GM20431 (cell line): ENCODE data around the gene HIBADH.
"Not testable (repeated sequence)": the region's sequence is repeated elsewhere in the genome, so short reads cannot be mapped to it uniquely, and the experiment has no call there.

ENCODE experiments used
- in situ Hi-C: fragments of 300-500 bp; cut with MseI, MboI; formaldehyde crosslinking; loops from one replicate; pipeline ENCODE4 v1.15.0; 2020; ENCODE audit warnings: low sequenced_read_pairs; ENCODE audit not compliant: unreplicated experiment

Gene HIBADH

GRCh38 chr7:27607210-27607606, 55.5 kb downstream of the HIBADH start:
- in situ Hi-C loops, result no loop called here

DNA sequence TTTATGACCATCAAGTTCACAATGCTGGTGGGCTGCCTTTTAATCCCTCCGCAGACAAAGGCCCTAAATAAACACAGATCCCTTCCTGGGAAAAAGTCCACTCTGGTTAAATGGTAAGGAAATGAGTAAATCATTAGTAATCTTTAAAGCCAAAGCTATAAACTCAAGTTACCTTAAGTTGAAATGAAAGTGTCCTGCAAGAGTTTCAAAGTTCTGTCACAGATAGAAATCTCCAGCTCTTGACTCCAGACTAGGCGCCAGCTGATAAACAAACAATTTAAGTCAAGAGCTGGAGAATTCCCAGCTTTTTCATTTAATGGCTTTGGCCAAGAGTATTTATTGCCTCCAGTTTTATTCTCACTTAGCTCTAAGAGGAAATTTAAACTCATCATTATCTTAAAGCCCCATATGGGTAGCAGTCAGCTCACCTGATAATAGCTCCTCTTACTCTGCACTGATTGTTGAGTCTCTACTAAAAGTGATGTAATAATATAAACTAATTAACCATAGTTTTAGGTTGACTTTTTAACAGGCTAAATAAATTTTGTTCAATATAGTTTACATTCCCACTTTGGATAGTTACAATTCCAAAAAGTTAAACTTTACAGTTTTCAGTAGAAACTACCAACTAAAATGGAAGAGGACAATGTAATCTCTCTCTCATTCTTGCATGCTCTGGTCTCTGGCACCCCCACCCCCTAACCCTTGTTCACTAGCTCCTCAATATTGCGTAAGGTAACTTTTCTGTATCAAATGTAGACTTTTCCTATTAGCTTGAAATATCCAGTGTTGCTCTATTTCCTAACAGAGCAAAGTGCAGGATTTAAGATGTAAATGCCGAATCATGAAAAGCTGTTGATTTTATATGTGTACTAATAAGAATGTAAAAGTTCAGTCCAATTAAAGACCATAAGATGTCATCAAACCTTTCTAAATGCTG, 56.1 kb downstream of the HIBADH start:
- in situ Hi-C loops, result no loop called here

GRCh38 chr7:27605689-27606269, 56.9 kb downstream of the HIBADH start:
- in situ Hi-C loops, result no loop called here

DNA sequence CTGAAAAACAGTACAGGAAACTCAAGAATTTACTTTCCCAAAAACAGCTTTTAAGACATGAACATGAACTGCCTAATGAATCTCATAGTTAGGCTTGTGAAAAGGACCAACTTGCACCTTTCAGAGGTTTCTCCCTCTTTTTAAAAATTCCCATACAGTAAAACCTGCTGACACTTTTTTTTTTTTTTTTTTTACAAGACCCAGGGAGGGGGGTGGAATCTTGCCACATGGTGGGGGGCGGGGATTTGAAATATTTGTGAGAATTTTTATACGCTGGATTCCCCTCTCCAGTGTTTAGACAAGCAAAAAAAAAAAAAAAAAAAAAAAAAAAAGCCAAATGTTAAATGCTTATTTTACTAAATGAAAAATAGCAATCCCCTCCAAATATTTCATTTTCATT, 57.4 kb downstream of the HIBADH start:
- in situ Hi-C loops, result no loop called here

DNA sequence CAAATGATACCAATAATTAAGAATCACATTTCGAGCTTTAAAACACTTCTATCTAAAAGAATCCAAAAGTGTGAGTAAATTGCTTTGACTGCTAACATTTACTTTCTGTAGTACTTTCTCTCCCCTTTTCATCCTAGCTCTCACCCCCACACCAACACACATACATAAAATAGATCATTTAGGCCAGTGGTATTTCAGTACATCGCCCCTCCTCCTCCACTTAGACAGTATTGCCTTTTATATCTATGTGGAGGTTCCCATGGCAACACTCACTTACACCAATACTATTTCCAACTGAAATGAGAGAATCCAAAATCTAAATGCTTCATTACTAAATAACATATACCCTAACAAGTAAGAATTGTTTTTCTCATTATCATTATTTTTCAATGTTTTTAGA, 58.9 kb downstream of the HIBADH start:
- in situ Hi-C loops, result no loop called here

- in situ Hi-C loops, result no loop called here
Observed at GRCh38 chr7:27602766-27603165, 59.9 kb downstream of the HIBADH start.

DNA sequence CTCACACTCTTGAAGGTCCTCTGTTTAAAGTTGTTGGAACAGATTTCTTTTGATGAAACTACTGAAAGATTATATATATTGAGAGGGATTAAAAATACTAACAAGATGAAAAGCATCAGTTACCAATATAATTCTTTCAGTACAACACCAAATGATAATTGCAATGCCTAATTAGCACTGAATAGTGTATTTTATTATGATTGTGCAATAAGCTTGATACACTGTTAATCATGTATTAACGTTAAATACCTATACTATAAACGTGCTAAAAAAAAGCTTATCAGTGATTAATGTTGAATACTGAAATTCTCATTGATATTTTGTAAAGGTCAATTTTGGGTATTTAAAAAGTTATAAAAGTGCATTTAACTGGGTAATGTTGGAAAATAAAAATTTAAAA, 61.5 kb downstream of the HIBADH start:
- in situ Hi-C loops, result no loop called here

- in situ Hi-C loops, result no loop called here
Observed at GRCh38 chr7:27600247-27600646, 62.4 kb downstream of the HIBADH start.

GRCh38 chr7:27595009-27595408, 67.7 kb downstream of the HIBADH start:
- in situ Hi-C loops, result no loop called here

GRCh38 chr7:27593226-27593625, 69.5 kb downstream of the HIBADH start:
- in situ Hi-C loops, result no loop called here

- in situ Hi-C loops, result no loop called here
Observed at GRCh38 chr7:27590416-27590815, 72.3 kb downstream of the HIBADH start.

DNA sequence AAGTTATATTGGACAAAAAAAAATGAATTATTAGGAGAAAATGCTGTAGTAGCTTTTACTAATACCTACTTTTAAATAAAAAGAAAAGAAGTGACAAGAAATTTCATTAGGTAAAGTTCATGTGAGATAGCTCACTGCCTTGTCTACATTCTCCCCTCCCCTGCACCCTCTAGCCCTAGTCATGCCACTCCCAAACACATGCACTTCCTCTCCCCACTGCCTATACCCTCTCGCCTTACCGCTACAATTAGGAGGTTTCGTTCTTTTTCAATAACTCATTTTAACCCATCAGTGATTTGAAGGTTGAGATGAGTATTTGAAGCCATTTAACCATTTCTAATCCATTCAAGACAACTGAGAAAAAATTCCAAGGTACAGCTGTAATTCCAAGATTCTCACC, 75.3 kb downstream of the HIBADH start:
- in situ Hi-C loops, result no loop called here

DNA sequence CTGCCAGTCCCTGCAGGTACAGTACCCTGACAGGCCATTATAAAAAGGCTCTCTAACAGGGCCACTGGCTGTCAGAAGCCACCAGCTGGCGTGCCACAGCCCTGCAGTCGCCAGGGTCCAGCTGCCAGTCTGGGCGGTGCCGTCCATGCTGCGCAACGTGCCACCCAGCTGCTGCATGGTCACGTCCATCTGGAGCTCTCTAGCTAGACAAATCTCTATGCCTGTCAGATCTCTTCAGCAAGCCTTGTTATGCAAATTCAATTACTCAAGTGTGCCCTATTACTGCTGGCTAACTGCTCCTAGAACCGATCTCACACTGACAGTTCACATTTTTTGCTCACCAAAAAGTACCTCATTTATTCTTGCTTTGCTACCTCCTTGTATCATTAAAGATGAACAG, 75.9 kb downstream of the HIBADH start:
- in situ Hi-C loops, result no loop called here

GRCh38 chr7:27585781-27586447, 76.8 kb downstream of the HIBADH start:
- in situ Hi-C loops, result no loop called here

GRCh38 chr7:27581906-27582305, 80.8 kb downstream of the HIBADH start:
- in situ Hi-C loops, result no loop called here

- in situ Hi-C loops, result no loop called here
Observed at GRCh38 chr7:27581119-27581518, 81.6 kb downstream of the HIBADH start.

DNA sequence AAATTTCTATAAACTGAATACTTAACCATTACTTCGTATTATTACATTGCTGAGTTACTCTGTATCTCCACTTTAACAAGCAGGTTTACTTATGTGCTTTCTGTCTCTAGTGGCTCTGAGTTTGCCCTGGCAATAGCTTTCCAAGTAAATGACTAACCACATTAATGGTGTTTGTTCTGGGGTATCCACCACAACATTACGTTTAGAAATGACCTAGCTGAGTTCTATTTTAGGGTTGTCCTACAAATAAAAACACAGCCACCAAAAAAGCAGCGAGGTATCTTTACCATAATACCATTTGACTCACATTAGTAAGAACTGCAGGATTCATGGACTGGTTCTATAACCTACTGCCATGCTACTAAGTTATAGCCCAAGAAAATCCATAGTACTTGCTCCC, 83.1 kb downstream of the HIBADH start:
- in situ Hi-C loops, result no loop called here

- in situ Hi-C loops, result not testable (repeated sequence)
Observed at GRCh38 chr7:27578169-27578568, 84.5 kb downstream of the HIBADH start.

GRCh38 chr7:27576360-27576944, 86.2 kb downstream of the HIBADH start:
- in situ Hi-C loops, result no loop called here

DNA sequence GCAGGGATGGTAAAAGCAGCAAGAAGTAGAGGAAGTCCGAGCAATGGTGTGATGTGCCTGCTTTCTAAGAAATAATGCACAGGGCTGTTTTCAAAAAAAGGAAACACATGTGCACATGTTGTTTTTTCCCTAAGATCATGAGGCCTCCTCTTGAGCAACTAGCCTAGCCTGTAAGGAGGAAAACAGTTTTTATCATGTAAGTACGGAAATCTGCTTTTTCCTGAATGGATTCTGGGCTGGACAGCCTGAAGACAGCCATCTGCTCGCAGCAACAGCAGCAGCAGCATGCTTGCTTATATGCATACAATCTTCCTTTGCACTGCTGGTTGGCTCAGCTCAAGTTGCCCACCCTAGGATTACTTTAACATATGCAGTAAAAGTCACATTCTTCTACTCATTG, 87.1 kb downstream of the HIBADH start:
- in situ Hi-C loops, result no loop called here

DNA sequence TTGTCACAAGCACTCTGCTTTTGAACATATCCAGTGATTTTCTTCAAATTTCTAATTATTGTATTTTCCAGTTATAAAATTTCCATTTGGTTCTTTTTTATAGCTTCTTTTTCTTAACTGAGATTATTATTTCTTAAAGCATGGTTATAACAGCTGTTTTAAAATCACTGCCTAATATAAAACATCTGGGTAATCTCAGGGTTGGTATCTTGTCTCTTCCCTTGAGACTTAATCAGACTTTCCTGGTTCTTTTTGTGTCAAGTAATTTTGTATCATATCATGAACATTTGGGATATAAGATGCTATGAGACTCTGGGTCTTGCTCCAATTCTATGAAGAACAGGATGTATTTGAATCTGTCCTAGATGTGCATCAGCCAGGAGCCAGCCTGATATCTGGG, 93.6 kb downstream of the HIBADH start:
- in situ Hi-C loops, result loop anchor here (25.0 kb wide), 1 partner anchor 357 kb away; the partner anchor contains the start of gene HOXA13
